Gastroesophageal sphincter (tissue), 4 donors: ENCODE data around the gene STX1B. TPM values are rescaled to one million over a fixed set of nuclear protein-coding genes. Genes with fewer than 3 reads are reported as not detected.

Source experiments
- ATAC-seq: fragments of 150-250 bp; one replicate; pipeline ENCODE4 v1.9.1; 2016; ENCODE audit warnings: mild to moderate bottlenecking, moderate library complexity
- H3K27ac ChIP-seq, 4 donors: fragments of 200-600 bp; sonication (generic) in 3 of 4; 1 replicate in 3 of 4; 2 replicates in 1 of 4; pipeline ENCODE4 v1.5.1; 2016 to 2019
- H3K27me3 ChIP-seq: fragments of 200-600 bp; sonication (generic); one replicate; pipeline ENCODE4 v1.5.1; 2019
- H3K36me3 ChIP-seq, 2 donors: fragments of 200-600 bp; sonication (generic); one replicate each; pipeline ENCODE4 v1.5.1; 2019; ENCODE audit warnings: control low read depth in 1 of 2
- H3K4me1 ChIP-seq, 3 donors: fragments of 200-600 bp; sonication (generic); 1 replicate in 2 of 3; 2 replicates in 1 of 3; pipeline ENCODE4 v1.5.1; 2016 to 2019; ENCODE audit warnings: control low read depth in 2 of 3
- H3K4me3 ChIP-seq, 2 donors: fragments of 200-600 bp; sonication (generic); one replicate each; pipeline ENCODE4 v1.5.1; 2019; ENCODE audit warnings: mild to moderate bottlenecking in 1 of 2, moderate library complexity in 1 of 2
- H3K9me3 ChIP-seq, 3 donors: fragments of 200-600 bp; sonication (generic); one replicate each; pipeline ENCODE4 v1.5.1; 2017 to 2019; ENCODE audit warnings: control low read depth in 2 of 3
- CTCF ChIP-seq, 4 experiments: fragments of 200-600 bp in 2 of 4; fragments of 450-650 bp in 2 of 4; sonication (generic) in 1 of 4; IDR thresholded peaks; one replicate each; pipeline ENCODE4 v1.5.1; 2017 to 2019; ENCODE audit warnings: antibody characterized with exemption in 4 of 4, mild to moderate bottlenecking in 2 of 4, moderate library complexity in 2 of 4
- EP300 ChIP-seq: sonication (generic); formaldehyde crosslinking; IDR thresholded peaks from one replicate; pipeline ENCODE4 v1.6.1; 2017; ENCODE audit warnings: antibody characterized with exemption, mild to moderate bottlenecking
- POLR2A ChIP-seq, 2 donors: fragments of 450-650 bp; IDR thresholded peaks; one replicate each; pipeline ENCODE4 v1.6.1; 2017; ENCODE audit warnings: antibody characterized with exemption in 2 of 2, mild to moderate bottlenecking in 2 of 2, moderate library complexity in 1 of 2
- POLR2AphosphoS5 ChIP-seq: sonication (generic); formaldehyde crosslinking; IDR thresholded peaks from one replicate; pipeline ENCODE4 v1.6.1; 2017; ENCODE audit warnings: antibody characterized with exemption
- WGBS, 2 donors: methylation state at CpG; one replicate each; pipeline ENCODE4 v1.1.5; 2018; ENCODE audit warnings: low coverage in 1 of 2; 5-methylcytosine and 5-hydroxymethylcytosine counted together
- total RNA-seq, 4 donors: library from RNA; depleted of rRNA; stranded (reverse); fragments of >200 nt; gene quantifications; one replicate each; pipeline ENCODE4 v1.1.0, GENCODE V29; 2016

The STX1B gene
- total RNA-seq, 4 donors from 2014 or later, result 0.54 to 3.3 (median 1.9) TPM; not detected in 1

GRCh38 chr16:30991052-30991451 is 19.4 kb downstream of the STX1B start:
- H3K27me3 ChIP-seq, result no peaks in the 10 kb centered on the region
- no peaks in the 10 kb centered on the region for H3K9me3 ChIP-seq
- H3K4me1 ChIP-seq, result peaks cover 0 to 5% (median 0%) of the 10 kb centered on the region in 3 donors
- TF ChIP-seq CTCF (IDR thresholded peaks at IDR 0.05) (no peak), EP300 (no peak)
- no peak overlapping the region for H3K27ac ChIP-seq
- H3K4me3 ChIP-seq, result no peak overlapping the region
- ATAC-seq, result no peak
- peaks cover 0 to 13% of the 10 kb centered on the region in 2 donors for H3K36me3 ChIP-seq
- WGBS, 2 donors, result no CpG with 5 or more reads among the region's 8 CpGs

- ATAC-seq, result no peak
- no peak overlapping the region for H3K4me3 ChIP-seq
- no peaks in the 10 kb centered on the region for H3K27me3 ChIP-seq
- no peak overlapping the region for H3K27ac ChIP-seq
- peaks cover 0 to 13% of the 10 kb centered on the region in 2 donors for H3K36me3 ChIP-seq
- H3K9me3 ChIP-seq, result no peaks in the 10 kb centered on the region
- peaks cover 0 to 12% (median 6%) of the 10 kb centered on the region in 3 donors for H3K4me1 ChIP-seq
- TF ChIP-seq EP300, result no peak
- TF ChIP-seq POLR2AphosphoS5, result no peak
- TF ChIP-seq CTCF (IDR thresholded peaks at IDR 0.05), result no peak
- TF ChIP-seq POLR2A (IDR thresholded peaks at IDR 0.05), result no peak
- WGBS, 2 donors, result 100% methylated on average over 1 of the region's 12 CpGs; no CpG with 5 or more reads in 1 of the 2 donors
These were observed 20.3 kb downstream of the STX1B start for GRCh38 chr16:30990105-30990504.

GRCh38 chr16:30989469-30990047 is 20.9 kb downstream of the STX1B start:
- Histone ChIP-seq H3K27me3 (no peaks in the 10 kb centered on the region), H3K27ac (no peak overlapping the region), H3K4me3 (no peak overlapping the region), H3K4me1 (peaks cover 0 to 18% (median 8%) of the 10 kb centered on the region in 3 donors), H3K36me3 (peaks cover 0 to 16% of the 10 kb centered on the region in 2 donors), H3K9me3 (no peaks in the 10 kb centered on the region)
- no peak for ATAC-seq
- TF ChIP-seq POLR2AphosphoS5 (no peak), CTCF (IDR thresholded peaks at IDR 0.05) (no peak), EP300 (no peak), POLR2A (IDR thresholded peaks at IDR 0.05) (no peak)
- 87 to 88% methylated on average over 10 to 12 of the region's 23 CpGs for WGBS, 2 donors

- Histone ChIP-seq H3K27ac (no peak overlapping the region), H3K4me1 (peaks cover 0 to 19% (median 9%) of the 10 kb centered on the region in 3 donors)
These were observed 22.8 kb downstream of the STX1B start for GRCh38 chr16:30987581-30988190.

More at GRCh38 chr16:30987581-30988190, 22.8 kb downstream of the STX1B start:
- no peak for TF ChIP-seq POLR2A (IDR thresholded peaks at IDR 0.05)
- no peak for TF ChIP-seq EP300
- no peak for TF ChIP-seq CTCF (IDR thresholded peaks at IDR 0.05)
- TF ChIP-seq POLR2AphosphoS5, result no peak
- peaks cover 0 to 35% of the 10 kb centered on the region in 2 donors for H3K36me3 ChIP-seq
- H3K27me3 ChIP-seq, result no peaks in the 10 kb centered on the region
- WGBS, 2 donors, result 96 to 100% methylated on average over 1 to 8 of the region's 30 CpGs
- H3K4me3 ChIP-seq, result no peak overlapping the region
- no peaks in the 10 kb centered on the region for H3K9me3 ChIP-seq
- no peak for ATAC-seq
